PFSK-1 (cell line): ENCODE measurements around the gene IQCK.

Source experiments
- FOXP2 ChIP-seq: optimal IDR thresholded peaks from 2 replicates; pipeline ENCODE3; 2011; ENCODE audit warnings: borderline replicate concordance, control low read depth, inconsistent platforms; ENCODE audit not compliant: insufficient read depth; ENCODE audit errors: extremely low read length, extremely low read depth
- POLR2AphosphoS5 ChIP-seq: IDR thresholded peaks from 2 replicates; pipeline ENCODE4 v1.6.1; 2012; ENCODE audit warnings: low read depth, mild to moderate bottlenecking, control low read depth, low read length, moderate library complexity
- SIN3A ChIP-seq: IDR thresholded peaks from 2 replicates; pipeline ENCODE4 v1.6.1; 2012; ENCODE audit warnings: mild to moderate bottlenecking, low read length, moderate library complexity, borderline replicate concordance; ENCODE audit not compliant: insufficient read depth
- TAF1 ChIP-seq: IDR thresholded peaks from 2 replicates; pipeline ENCODE4 v1.6.1; 2012; ENCODE audit warnings: low read length, control low read depth, borderline replicate concordance; ENCODE audit not compliant: insufficient read depth
- TF ChIP-seq, protein P1 (sequence below), 2 experiments: IDR thresholded peaks; 2 replicates each; pipeline versions ENCODE4 v1.6.1 to v1.8.0; 2011 to 2012; ENCODE audit warnings: low read depth in 2 of 2, low read length in 2 of 2, control low read depth in 1 of 2, inconsistent platforms in 1 of 2, mild to moderate bottlenecking in 1 of 2, moderate library complexity in 1 of 2; ENCODE audit not compliant: insufficient read depth in 1 of 2

DNA sequence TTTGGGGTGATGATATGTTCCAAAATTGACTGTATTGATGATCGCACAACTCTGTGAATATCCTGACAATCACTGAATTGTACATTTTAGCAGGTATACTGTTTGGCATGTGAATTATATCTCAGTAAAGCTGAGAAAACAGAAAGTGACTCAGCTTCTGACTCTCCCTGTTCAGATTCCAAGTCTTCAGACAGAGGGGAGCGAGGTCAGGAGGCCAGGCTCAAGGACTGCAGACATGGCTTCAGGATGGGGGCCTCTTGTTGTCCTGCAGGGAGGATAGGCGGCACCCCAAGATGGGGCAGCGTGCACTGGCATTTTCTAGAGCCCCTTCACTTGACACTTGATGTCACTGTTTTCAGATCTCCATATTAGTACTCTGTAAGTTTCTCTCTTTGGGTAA, 45.7 kb upstream of the IQCK start:
- TF ChIP-seq POLR2AphosphoS5 (no peak), TAF1 (no peak), FOXP2 (no peak), SIN3A (no peak)
- TF ChIP-seq, protein P1, sequence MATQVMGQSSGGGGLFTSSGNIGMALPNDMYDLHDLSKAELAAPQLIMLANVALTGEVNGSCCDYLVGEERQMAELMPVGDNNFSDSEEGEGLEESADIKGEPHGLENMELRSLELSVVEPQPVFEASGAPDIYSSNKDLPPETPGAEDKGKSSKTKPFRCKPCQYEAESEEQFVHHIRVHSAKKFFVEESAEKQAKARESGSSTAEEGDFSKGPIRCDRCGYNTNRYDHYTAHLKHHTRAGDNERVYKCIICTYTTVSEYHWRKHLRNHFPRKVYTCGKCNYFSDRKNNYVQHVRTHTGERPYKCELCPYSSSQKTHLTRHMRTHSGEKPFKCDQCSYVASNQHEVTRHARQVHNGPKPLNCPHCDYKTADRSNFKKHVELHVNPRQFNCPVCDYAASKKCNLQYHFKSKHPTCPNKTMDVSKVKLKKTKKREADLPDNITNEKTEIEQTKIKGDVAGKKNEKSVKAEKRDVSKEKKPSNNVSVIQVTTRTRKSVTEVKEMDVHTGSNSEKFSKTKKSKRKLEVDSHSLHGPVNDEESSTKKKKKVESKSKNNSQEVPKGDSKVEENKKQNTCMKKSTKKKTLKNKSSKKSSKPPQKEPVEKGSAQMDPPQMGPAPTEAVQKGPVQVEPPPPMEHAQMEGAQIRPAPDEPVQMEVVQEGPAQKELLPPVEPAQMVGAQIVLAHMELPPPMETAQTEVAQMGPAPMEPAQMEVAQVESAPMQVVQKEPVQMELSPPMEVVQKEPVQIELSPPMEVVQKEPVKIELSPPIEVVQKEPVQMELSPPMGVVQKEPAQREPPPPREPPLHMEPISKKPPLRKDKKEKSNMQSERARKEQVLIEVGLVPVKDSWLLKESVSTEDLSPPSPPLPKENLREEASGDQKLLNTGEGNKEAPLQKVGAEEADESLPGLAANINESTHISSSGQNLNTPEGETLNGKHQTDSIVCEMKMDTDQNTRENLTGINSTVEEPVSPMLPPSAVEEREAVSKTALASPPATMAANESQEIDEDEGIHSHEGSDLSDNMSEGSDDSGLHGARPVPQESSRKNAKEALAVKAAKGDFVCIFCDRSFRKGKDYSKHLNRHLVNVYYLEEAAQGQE (IDR thresholded peaks at IDR 0.05; ENCODE audit: insufficient read depth in 1 of 2, low read depth in 2 of 2, low read length in 2 of 2): no peak
